Measurements from ENCODE around the gene PRTN3. TPM values are rescaled to one million over a fixed set of nuclear protein-coding genes. Genes with fewer than 3 reads are reported as not detected.

PRTN3 gene
- total RNA-seq, 2 donors from 2014 or later, result not detected

GRCh38 chr19:801861-802497 is 38.8 kb upstream of the PRTN3 start:
- intact Hi-C loops (cut with DNase I, micrococcal nuclease), result no loop called here
- DNase-seq (peak in 1 of 2 donors; percentile 37), ATAC-seq (no peak)

DNA sequence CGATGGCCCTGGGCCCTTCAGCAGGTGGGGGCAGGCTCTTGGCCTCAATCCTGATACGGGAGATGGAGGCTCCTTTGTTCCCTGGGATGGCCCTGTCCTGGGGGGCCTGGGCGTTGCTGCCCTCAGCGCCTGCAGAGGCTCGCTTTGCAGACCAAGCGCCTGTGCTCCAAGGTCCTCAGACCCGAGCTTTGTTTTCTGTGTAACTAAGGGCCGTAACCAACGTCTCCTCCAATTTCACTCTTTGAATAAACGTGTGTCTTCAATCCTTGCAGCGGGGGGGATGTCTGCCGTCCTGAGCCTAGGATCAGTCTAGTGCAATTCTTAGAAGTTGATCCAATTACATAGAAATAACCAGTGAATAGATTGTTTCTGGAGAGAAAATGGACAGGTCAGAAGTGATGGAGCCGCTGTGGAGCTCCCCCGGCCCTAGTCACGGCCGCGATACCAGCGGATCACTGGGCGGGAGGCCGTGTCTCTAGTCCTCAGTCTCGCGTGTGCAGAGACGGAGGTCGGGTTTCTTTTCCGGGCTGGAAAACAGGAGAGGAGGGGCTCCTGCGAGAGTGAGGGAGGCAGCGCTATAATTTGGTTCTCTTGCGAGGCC is 38.2 kb upstream of the PRTN3 start:
- DNase-seq (no peak), ATAC-seq (no peak)
- intact Hi-C loops (cut with DNase I, micrococcal nuclease), result no loop called here

GRCh38 chr19:803099-803561 is 37.7 kb upstream of the PRTN3 start:
- intact Hi-C loops (cut with DNase I, micrococcal nuclease), result no loop called here
- ATAC-seq (no peak), DNase-seq (peak in 1 of 2 donors; percentile 23)

DNA sequence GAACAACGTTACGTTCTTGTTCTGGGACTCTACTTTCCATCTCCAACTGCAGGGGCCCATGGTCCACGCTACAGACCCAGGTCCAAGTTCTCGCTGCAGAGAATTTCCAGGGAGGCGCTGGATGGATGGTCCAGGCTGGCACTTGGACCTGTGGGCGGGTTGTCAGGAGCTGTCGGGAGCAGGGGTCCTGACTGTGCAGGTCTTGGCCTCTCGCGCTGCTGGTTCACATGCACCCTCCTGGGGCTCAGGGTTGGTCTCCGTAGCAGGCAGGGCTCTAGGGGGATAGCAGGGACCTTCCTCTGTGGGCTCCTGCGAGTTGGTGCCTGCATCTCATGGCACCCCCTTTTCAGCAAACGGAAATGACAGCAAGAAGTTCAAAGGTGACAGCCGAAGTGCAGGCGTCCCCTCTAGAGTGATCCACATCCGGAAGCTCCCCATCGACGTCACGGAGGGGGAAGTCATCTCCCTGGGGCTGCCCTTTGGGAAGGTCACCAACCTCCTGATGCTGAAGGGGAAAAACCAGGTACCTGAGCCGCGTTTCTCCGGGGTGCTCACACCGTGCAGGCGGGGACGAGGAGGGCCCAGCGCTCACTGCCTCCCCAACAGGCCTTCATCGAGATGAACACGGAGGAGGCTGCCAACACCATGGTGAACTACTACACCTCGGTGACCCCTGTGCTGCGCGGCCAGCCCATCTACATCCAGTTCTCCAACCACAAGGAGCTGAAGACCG is 36.9 kb upstream of the PRTN3 start:
- ATAC-seq (no peak), DNase-seq (no peak)

DNA sequence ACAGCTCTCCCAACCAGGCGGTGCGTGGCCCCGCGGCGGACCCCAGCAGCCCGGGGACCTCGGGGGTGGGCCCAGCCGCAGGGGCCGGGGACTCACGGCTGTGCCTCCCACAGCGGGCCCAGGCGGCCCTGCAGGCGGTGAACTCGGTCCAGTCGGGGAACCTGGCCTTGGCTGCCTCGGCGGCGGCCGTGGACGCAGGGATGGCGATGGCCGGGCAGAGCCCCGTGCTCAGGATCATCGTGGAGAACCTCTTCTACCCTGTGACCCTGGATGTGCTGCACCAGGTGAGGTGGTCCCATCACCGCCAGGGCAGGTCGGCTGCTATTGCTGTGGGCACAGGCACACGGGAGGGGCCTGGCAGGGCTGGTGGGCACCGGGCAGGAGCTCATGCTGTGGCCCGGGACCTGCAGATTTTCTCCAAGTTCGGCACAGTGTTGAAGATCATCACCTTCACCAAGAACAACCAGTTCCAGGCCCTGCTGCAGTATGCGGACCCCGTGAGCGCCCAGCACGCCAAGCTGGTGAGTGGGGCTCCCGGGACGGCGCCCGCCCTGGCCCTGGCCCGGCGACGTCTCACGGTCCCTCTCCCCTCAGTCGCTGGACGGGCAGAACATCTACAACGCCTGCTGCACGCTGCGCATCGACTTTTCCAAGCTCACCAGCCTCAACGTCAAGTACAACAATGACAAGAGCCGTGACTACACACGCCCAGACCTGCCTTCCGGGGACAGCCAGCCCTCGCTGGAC is 36.2 kb upstream of the PRTN3 start:
- ATAC-seq (no peak), DNase-seq (no peak)
- intact Hi-C loops (cut with DNase I, micrococcal nuclease), result no loop called here

More for the DNA sequence above, 36.9 kb upstream of the PRTN3 start:
- intact Hi-C loops (cut with DNase I, micrococcal nuclease), result no loop called here

DNA sequence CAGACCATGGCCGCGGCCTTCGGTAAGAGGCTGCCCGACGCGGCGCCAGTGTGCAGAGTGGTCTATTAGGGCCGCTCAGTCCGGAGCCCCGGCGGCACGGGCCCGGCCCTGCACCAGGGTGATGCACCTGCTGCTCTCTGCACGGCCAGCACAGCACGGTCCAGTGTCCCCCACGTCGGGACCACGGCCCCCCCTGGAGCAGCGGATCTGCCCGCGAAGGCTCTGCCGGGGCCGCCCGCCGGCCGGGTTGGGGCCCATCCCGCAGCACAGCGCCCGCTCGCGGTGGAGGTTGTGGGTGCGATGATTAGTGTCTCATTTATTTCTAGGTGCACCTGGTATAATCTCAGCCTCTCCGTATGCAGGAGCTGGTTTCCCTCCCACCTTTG is 35.6 kb upstream of the PRTN3 start:
- DNase-seq (no peak), ATAC-seq (no peak)
- intact Hi-C loops (cut with DNase I, micrococcal nuclease), result no loop called here

DNA sequence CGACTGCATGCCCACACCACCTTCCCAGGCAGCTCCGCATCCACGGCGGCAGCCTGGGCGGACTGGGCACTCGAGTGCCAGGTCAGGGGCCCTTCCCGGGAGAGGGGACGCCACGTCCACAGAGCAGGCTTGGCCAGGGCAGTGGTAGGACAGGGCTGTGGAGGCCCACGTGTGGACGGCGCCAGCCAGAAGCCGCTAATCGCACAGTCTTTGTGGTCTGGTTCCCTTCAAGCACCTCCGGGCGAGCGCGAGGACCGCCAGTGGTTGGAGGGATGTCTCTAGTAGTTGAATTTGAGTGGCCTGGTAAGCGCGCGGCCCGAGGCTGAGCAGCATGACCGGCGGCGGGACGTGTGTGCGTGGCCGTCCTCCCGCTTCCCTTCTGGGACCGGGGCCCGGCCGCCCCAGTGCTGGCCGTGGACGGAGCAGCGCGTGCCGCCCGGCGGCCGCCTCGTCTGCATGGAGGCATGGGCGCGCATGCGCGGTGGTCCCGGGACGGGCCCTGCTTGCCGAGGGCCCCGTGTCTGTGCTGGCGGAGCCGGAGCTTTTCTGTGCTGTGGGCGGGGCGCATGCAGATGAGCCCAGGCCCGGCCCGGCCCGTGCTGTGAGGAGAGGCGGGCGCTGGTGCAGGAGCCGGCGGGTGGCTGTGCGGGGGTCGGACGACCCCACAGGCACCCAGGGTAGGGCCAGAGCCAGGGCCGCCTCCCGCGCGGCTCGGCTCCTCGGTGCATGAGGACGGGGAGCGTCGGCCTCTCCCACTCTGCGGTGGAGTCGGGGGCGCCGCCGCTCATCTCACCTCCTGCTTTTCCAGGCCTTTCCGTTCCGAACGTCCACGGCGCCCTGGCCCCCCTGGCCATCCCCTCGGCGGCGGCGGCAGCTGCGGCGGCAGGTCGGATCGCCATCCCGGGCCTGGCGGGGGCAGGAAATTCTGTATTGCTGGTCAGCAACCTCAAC is 34.9 kb upstream of the PRTN3 start:
- intact Hi-C loops (cut with DNase I, micrococcal nuclease), result no loop called here
- ATAC-seq, result no peak
- no peak for DNase-seq

DNA sequence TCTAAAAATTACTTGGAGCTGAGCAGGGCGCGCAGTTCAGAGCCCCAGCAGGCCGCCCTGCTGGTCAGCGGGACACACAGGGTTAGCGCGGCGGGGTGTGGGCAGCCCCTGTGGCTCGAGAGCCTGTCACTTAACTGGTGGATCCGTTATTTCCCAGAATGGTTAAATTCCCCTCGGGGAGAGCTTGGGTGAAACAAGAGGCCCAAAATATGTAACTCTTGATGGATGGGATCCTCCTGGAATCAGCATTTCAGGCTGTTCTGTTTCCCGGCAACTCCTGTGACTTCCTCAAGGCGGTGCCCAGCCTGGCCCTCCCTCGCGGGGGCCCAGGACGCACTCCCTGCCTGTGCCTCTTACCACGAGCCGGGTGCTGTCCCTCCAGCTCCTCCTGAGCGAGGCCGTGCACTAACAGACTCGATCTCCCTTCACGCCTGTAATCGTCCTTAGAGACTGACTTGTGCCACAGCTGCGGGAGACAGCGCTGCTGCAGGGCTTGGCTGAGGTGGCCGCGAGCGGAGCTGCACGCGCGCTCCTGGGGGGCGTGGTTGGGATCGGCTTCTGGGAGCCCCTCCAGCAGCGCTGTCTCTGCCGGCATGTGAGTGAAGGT is 33.9 kb upstream of the PRTN3 start:
- intact Hi-C loops (cut with DNase I, micrococcal nuclease), result no loop called here
- ATAC-seq (no peak), DNase-seq (peak in 1 of 2 donors; percentile 14)

GRCh38 chr19:807627-808422 is 33.0 kb upstream of the PRTN3 start:
- intact Hi-C loops (cut with DNase I, micrococcal nuclease), result no loop called here
- peak in 1 of 2 donors; percentile 17 for DNase-seq
- ATAC-seq, result no peak

- no peak for ATAC-seq
- DNase-seq, result no peak
- intact Hi-C loops (cut with DNase I, micrococcal nuclease), result no loop called here
Observed at GRCh38 chr19:808423-808775, 32.4 kb upstream of the PRTN3 start.

DNA sequence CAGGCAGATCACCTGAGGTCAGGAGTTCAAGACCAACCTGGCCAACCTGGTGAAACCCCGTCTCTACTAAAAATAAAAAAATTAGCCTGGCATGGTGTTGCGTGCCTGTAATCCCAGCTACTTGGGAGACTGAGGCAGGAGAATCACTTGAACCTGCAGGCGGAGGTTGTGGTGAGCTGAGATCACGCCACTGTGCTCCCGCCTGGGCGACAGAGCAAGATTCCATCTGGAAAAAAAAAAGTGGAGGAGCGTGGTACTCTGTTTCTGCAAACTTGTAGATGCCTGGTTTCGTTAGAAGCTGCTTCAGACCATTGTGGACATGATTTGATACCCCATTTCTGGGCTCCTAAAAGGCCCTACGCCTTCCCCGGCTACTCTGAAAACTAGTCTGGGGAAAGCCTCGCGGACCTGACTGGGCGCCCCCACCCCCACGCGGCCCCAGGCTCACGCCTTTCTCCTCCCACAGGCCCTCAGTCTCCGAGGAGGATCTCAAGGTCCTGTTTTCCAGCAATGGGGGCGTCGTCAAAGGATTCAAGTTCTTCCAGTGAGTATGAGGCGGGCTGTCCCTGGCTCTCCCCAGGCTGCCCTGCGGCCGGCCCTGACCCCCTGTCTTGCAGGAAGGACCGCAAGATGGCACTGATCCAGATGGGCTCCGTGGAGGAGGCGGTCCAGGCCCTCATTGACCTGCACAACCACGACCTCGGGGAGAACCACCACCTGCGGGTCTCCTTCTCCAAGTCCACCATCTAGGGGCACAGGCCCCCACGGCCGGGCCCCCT is 30.5 kb upstream of the PRTN3 start:
- intact Hi-C loops (cut with DNase I, micrococcal nuclease), result no loop called here
- no peak for DNase-seq

GRCh38 chr19:810883-811489 is 29.8 kb upstream of the PRTN3 start:
- intact Hi-C loops (cut with DNase I, micrococcal nuclease), result no loop called here
- ATAC-seq (peak; percentile 5), DNase-seq (no peak)

More for the DNA sequence above, 30.5 kb upstream of the PRTN3 start:
- ATAC-seq, result no peak

- DNase-seq, result no peak
- no peak for ATAC-seq
- intact Hi-C loops (cut with DNase I, micrococcal nuclease), result no loop called here
Observed at GRCh38 chr19:811506-812048, 29.2 kb upstream of the PRTN3 start.

DNA sequence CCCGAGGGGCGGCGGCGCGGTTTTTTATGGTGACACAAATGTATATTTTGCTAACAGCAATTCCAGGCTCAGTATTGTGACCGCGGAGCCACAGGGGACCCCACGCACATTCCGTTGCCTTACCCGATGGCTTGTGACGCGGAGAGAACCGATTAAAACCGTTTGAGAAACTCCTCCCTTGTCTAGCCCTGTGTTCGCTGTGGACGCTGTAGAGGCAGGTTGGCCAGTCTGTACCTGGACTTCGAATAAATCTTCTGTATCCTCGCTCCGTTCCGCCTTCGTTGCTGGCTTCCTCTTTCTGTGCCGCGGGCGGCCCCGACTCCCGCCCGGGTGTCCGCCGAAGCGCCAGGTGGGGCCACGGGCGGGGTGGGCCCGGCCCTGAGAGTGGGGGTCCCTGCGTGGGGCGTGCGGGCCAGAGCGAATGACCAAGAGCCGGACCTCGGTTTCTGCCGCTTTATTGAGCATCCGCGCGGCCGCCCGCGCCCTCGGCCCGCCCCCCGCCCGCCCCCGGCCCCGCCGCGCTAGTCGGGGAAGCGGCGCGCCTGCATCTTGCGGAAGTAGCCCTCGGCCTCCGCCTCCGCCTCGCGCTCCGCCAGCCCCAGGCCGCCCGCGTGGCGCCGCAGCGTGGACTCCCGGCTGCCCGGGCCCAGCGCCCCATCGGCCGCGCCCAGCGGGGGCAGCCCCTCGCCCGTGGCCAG is 28.6 kb upstream of the PRTN3 start:
- ATAC-seq (no peak), DNase-seq (no peak)
- intact Hi-C loops (cut with DNase I, micrococcal nuclease), result no loop called here

- intact Hi-C loops (cut with DNase I, micrococcal nuclease), result no loop called here
- DNase-seq (no peak), ATAC-seq (no peak)
Observed at GRCh38 chr19:812747-813218, 28.0 kb upstream of the PRTN3 start.
